Stimulated activated CD4-positive, alpha-beta T cell treated with anti-CD3 and anti-CD28 coated beads, TNF-alpha, amount 100 ng/mL, for 48 hours (primary cell): ENCODE measurements around the gene NEK3.
"Not testable (repeated sequence)": the region's sequence is repeated elsewhere in the genome, so short reads cannot be mapped to it uniquely, and the experiment has no call there.

Experiments used
- DNase-seq, 3 donors: peaks; one replicate each; pipeline ENCODE4 v3.0.0-alpha.2; 2020; ENCODE audit warnings: low read depth in 3 of 3

Gene NEK3

DNA sequence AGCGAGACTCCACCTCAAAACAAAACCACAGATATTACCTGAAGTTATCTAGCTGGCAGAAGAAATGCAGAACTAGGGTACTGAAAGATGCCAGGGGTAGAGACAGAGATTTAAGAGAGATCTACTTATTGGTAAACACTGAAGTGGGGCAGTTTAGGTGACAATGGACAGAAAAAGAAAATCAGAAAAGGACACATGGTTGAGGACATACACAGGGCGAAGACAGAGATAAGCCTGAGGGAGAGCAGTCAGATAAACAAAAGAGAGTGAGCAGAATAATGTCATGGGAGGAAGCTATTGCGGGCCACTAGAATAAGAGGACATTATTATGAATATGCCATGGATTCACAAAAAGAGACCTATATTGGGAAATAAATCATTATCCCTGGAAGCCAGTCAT is 33.9 kb downstream of the NEK3 start:
- DNase-seq = no peak

- DNase-seq = no peak
Measured at GRCh38 chr13:52118595-52118994, 40.8 kb downstream of the NEK3 start.

DNA sequence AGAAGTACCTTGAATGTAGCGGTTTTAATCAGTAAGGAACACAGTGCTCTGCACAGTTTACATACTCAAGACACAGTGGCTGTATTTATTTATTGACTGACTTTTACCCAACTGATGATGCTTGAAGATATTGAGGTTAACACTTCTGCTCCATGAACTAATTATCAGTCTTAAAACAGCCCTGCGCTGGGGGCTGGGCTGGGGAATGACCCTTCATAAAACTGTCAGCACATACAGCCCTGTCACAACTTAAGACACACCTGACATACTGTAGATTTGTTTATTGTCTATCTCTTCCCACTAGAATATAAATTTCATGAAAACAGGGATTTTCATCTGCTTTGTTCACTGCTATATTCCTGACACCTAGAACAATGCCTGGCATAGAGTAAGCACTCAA is 41.3 kb downstream of the NEK3 start:
- DNase-seq = no peak

DNA sequence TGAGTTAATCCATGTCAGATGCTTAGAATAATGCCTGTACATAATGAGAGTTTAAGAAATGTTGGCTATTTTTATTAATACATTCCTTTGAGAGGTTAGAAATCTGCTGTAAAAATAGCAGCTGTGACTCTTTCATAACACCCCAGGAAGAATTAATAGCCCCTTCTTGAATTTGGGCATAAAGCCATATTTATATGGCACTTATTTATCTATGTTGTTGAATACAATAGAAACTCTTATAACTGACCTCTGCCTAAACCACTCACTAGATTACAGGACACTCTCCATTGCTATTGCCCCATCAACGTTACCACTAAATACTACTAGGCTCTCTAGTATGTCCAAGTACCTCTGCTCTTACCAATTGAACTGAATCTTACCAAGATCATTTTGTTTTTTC is 46.8 kb downstream of the NEK3 start:
- no peak for DNase-seq

DNA sequence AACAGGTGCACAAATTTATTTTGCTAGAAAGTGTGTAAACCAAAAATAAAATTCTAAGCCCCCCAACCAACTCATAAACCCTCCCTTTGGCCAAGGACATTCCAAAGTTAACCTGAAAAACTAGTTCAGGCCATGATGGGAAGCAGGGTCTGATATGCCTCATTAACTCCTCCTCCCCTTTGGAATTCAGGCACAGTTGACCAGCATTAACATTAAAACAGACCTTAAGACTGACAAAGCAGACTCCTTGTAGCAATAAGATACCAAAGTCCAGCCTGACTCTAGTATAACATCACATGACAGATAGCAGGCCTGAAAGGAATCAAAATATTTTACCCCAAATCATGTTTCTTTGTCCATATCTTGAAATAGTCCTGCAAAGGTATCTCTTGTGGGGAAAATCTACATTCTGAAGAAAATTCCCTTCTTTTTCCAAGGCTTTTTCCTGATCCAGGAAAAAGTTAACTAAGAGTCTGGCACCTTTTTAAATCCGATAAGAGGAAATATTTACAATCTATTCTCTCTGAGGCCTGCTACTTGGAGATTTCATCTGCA is 50.2 kb downstream of the NEK3 start:
- no peak for DNase-seq

DNA sequence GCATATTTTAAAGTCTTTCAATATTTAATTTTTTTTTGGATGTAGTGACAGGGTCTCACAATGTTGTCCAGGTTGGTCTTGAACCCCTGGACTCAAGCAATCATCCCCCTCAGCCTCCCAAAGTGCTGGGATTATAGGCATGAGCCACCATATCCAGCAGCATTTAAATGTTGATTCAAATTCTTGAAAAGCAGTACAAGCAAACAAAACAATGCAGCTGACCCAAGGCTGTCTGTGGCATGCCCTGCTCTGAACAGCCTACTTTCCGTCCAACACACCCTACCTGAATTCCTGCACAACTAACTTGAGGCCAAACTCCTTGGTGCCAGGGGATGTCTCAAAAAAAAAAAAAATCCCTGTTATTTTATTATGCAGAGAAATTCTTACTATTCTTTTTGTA is 53.6 kb downstream of the NEK3 start:
- DNase-seq = no peak

DNA sequence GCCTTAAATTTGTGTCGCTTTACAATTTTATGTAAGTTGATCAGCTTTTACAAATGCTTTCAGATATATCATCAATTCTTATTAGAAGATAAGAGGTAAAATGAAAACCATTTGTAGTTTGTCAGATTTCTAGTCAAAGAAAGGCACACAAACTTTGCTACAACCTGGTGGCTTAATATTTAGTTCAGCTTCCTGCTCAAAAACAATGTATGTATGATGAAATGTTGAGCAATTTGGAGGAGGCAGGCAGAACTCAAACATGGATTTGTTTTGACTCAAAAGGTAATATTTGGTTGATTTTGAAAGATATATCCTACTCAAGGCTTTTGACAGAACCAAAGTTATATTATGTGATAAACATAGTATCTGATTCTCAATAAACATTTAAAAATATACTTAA is 54.8 kb downstream of the NEK3 start:
- DNase-seq = no peak

GRCh38 chr13:52103386-52103785 is 56.0 kb downstream of the NEK3 start:
- no peak for DNase-seq

DNA sequence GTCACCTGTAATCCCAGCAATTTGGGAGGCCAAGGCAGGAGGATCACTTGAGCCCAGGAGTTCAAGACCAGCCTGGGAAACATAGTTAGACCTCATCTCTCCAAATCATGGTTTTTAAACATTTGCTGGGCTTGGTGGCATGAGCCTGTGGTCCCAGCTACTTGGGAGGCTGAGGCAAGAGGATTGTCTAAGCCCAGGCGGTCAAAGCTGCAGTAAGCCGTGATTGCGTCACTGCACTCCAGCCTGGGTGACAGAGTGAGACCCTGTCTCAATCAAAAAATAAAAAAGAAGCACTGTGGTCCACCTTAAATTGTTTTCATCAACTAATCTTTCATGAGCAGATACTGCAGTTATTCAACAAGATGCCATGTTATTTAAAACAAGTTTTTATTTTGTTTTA is 57.0 kb downstream of the NEK3 start:
- not testable (repeated sequence) for DNase-seq

DNA sequence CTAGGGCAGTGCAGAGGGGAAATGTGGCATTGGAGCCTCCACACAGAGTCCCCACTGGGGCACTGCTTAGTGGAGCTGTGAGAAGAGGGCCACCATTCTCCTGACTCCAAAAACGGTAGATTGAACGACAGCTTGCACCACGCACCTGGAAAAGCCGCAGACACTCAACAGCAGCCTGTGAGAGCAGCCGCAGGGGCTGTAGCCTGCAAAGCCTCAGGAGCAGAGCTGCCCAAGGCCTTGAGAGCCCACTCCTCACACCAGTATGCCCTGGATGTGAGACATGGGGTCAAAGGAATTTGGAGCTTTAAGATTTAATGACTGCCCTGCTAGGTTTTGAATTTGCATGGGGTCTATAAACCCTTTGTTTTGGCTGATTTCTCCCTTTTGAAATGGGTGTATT is 62.2 kb downstream of the NEK3 start:
- no peak for DNase-seq

DNA sequence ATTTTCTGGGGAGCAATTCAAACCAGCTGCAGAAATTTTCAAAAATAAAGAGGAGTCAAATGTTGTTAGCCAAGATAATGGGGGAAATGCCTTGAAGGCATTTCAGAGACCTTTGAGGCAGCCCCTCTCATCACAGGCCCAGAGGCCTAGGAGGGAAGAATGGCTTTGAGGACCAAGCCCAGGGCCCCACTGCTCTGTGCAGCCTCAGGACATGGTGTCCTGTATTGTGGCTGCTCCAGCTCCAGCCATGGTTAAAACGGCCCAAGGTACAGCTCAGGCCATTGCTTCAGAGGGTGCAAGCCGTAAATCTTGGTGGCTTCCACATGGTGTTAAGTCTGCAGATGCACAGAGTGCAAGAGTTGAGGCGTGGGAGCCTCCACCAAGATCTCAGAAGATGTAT is 62.6 kb downstream of the NEK3 start:
- no peak for DNase-seq

GRCh38 chr13:52096062-52096461 is 63.3 kb downstream of the NEK3 start:
- DNase-seq = no peak

DNA sequence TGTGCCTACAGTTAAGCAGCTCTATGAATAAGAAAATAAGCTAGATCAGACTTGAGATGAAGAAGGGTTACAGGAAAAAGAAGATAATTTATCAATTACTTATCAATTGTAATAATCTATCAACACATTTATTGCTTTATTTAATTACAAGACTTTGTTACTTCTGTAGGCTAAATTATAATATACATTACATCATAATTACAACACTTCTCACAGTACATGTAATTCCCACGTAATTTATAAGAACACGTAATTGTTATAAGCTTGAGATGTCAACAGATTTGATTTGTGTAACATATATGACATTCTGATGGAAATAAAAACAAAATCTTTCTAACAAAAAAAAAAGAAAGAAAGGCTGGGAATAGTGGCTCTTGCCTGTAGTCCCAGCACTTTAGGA is 67.3 kb downstream of the NEK3 start:
- no peak for DNase-seq

DNA sequence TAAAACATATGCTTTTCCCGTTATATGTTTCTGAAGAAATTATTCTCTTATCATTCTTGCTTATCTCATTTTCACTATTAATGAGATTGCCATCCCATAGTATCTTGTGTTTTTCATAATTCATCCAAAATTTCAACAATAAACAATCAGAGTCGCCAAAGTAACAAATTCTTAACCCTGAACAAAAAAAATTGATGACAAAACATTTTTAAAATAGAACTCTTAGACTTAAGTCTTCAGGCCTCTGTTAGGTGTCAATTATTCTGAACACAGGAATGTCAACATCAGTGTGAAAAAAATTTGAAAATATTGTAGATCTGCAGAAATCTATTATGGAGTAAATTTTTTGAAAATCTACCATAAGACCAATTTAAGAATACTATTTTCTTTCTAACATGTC is 67.9 kb downstream of the NEK3 start:
- no peak for DNase-seq

GRCh38 chr13:52085421-52085820 is 74.0 kb downstream of the NEK3 start:
- DNase-seq = no peak

DNA sequence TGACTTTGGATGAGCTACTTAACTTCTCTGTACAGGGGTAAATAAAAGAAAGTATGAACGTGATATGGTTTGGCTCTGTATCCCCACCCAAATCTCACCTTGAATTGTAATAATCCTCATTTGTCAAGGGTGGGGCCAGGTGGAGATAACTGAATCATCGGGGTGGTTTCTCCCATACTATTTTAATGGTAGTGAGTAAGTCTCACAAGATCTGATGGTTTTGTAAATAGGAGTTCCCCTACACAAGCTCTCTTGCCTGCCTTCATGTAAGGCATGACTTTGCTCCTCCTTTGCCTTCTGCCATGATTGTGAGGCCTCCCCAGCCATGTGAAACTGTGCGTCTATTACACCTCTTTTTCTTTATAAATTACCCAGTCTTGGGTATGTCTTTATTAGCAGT is 74.4 kb downstream of the NEK3 start:
- DNase-seq = not testable (repeated sequence)
